Globus pallidus (tissue), 1 donor: ENCODE data around the gene SNX20.

Source experiments
- DNase-seq: peaks from one replicate; pipeline ENCODE4 v3.0.0-alpha.2; 2015; ENCODE audit warnings: low spot score

The SNX20 gene

GRCh38 chr16:50634947-50635346 is 46.2 kb downstream of the SNX20 start:
- DNase-seq, result no peak

GRCh38 chr16:50634090-50634489 is 47.0 kb downstream of the SNX20 start:
- DNase-seq, result no peak

- no peak for DNase-seq
Measured at GRCh38 chr16:50632927-50633800, 47.9 kb downstream of the SNX20 start.

- DNase-seq, result no peak
Measured at GRCh38 chr16:50631985-50632576, 49.0 kb downstream of the SNX20 start.

- DNase-seq, result no peak
Measured at GRCh38 chr16:50631249-50631984, 49.7 kb downstream of the SNX20 start.

- no peak for DNase-seq
Measured at GRCh38 chr16:50630394-50631020, 50.6 kb downstream of the SNX20 start.

DNA sequence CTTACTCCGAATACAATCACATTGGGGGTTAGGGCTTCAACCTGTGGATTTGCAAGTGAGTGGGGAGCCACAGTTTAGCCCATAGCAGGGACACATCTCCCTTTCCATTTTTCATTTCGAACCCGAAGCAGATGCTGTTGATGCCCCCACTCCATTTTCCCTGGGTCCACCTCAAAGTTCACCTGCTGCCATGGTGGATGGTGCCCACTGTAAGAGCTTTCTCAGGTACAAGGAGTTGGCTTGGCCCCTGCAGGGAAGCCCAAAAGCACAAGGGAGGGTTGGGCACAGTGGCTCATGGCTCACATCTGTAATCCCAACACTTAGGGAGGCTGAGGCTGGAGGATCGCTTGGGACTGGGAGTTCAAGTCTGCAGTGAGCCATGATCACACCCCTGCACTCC is 51.8 kb downstream of the SNX20 start:
- no peak for DNase-seq

DNA sequence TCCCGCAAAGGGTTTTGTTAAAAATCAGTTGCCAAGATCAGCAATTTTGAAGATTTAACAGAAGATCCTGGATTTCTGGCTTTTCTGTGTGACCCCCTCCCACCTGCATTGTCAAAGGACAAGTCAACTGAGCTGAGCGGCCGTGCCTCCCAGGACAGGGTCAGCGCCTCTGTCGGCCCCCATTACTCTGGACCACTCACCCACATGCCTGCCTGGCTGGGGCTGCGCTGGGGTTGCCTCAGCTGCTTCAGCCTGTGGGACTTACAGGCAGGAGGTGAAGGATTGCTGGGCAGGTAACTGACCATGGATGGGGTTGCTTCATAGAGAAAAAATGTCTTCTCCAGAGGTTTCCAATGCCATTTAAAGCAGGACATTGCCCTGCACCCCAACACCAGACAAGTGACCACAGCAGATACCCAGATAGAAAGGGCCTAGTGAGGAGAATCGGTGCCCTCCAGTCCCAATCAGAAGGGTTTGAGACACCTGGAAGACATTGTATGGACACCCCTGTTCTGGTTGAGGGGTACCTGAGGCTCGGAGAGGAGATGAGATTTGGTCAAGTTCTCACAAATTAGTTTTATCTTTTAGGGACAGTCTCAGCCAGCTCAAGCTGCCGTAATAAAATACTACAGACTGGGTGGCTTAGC is 52.8 kb downstream of the SNX20 start:
- no peak for DNase-seq

- DNase-seq, result no peak
Measured at GRCh38 chr16:50627419-50627818, 53.7 kb downstream of the SNX20 start.

- no peak for DNase-seq
Measured at GRCh38 chr16:50626868-50627267, 54.2 kb downstream of the SNX20 start.

GRCh38 chr16:50625374-50625773 is 55.7 kb downstream of the SNX20 start:
- no peak for DNase-seq

DNA sequence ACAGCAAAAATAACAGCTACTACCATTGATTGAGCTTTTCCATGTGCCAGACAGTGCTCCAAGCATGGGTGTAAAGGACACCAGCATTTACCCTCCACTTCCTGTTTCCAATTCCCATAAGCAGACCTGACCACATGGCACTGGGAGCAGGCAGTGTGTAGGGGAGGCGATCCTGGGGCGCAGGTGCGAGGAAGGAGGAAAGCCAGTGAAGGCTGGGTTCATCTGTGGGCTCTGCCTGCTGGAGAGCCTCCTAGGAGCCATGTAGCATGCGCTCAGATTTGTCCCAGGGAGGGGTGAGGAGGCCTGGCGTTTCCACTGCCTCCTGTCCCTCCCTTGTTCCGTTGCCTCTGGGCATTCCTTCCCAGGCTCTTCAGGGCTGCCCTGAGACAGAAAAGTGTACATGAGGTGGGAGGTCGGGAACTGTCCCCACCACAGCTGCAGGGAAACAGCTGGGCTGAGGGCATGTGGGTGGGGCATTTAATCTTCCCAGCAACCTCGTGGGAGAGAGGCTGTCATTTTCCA is 56.6 kb downstream of the SNX20 start:
- DNase-seq, result no peak

- DNase-seq, result no peak
Measured at GRCh38 chr16:50622643-50623369, 58.3 kb downstream of the SNX20 start.

DNA sequence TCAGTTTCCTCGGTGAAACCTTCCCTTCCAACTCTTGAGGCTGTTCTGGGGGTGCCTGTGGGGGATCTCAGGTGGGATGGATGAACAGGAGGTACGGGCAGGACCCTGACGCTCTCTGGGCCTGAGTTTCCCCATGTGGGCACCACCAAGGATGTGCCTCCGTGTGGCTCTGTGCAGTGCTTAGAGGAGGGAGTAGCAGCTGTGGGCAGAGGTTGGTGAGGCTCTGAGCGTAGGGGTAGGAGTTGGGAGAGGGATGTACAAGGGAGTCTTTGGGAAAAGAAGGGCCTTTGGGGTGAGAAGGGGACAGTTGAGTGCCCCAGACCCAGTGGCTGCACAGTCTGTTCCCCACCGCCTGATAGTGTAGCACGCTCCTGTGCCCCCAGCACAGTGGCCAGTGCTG is 59.1 kb downstream of the SNX20 start:
- no peak for DNase-seq
